NCI-H82 (cell line): ENCODE data around the gene NFKBIA.
"Not testable (repeated sequence)": the region's sequence is repeated elsewhere in the genome, so short reads cannot be mapped to it uniquely, and the experiment has no call there.

Experiments
- DNase-seq: peaks from one replicate; lab custom pipeline; 2025; lab: John Stamatoyannopoulos, UW

Gene NFKBIA

GRCh38 chr14:35390577-35391387 is 13.8 kb downstream of the NFKBIA start:
- DNase-seq = peak; percentile 79

GRCh38 chr14:35389315-35389667 is 15.3 kb downstream of the NFKBIA start:
- DNase-seq = no peak

GRCh38 chr14:35388656-35389314 is 15.8 kb downstream of the NFKBIA start:
- no peak for DNase-seq

- peak; percentile 33 for DNase-seq
Observed at GRCh38 chr14:35387713-35388579, 16.6 kb downstream of the NFKBIA start.

GRCh38 chr14:35387219-35387618 is 17.3 kb downstream of the NFKBIA start:
- peak; percentile 85 for DNase-seq

- peak; percentile 99 for DNase-seq
Observed at GRCh38 chr14:35386673-35387125, 17.9 kb downstream of the NFKBIA start.

GRCh38 chr14:35385042-35385839 is 19.3 kb downstream of the NFKBIA start:
- DNase-seq = peak; percentile 39

- DNase-seq = no peak
Observed at GRCh38 chr14:35384455-35385041, 20.0 kb downstream of the NFKBIA start.

GRCh38 chr14:35383569-35384454 is 20.7 kb downstream of the NFKBIA start:
- DNase-seq = no peak

DNA sequence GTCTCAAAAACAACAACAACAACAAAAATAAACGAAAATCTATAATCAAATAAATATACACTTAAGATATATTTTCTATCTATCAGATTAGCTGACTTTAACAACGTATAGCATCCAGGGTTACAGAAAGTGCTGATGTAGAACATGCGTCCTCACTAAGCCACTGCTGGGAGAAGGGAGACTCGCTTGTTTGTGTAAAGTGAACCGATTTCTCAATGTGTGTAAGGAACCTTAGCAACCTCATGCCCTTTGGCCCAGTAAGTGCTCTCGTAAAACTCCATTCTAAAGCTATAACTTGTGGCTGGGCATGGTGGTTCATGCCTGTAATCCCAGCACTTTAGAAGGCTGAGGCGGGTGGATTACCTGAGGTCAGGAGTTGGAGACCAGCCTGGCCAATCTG is 23.8 kb downstream of the NFKBIA start:
- no peak for DNase-seq

DNA sequence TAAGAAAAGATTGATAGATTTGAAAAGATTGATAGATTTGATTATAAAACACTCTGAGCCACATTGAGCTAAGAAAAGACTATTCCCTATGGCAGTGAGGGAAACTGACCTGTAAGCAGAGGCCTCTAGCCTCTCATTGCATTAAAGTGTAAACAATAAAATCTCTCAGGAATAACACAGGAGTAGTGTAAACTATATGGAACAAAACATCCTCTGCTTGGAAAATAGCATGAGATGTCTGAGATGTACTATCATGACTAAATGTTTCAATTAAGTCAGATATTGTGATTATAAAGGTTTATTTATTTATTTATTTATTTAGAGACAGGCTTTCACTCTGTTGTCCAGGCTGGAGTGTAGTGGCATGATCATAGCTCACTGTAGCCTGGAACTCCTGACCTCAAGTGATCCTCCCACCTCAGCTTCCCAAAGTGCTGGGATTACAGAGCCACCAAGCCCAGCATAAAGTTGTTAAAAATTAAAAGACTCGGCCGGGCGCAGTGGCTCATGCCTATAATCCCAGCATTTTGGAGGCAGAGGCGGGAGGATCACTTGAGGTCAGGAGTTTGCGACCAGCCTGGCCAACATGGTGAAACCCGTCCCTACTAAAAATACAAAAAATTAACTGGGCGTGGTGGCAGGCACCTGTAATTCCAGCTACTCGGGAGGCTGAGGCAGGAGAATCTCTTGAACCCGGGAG is 25.2 kb downstream of the NFKBIA start:
- DNase-seq = not testable (repeated sequence)

- no peak for DNase-seq
Observed at GRCh38 chr14:35378425-35379233, 25.9 kb downstream of the NFKBIA start.

- no peak for DNase-seq
Observed at GRCh38 chr14:35375558-35376025, 29.0 kb downstream of the NFKBIA start.

- DNase-seq = no peak
Observed at GRCh38 chr14:35374263-35374712, 30.3 kb downstream of the NFKBIA start.

DNA sequence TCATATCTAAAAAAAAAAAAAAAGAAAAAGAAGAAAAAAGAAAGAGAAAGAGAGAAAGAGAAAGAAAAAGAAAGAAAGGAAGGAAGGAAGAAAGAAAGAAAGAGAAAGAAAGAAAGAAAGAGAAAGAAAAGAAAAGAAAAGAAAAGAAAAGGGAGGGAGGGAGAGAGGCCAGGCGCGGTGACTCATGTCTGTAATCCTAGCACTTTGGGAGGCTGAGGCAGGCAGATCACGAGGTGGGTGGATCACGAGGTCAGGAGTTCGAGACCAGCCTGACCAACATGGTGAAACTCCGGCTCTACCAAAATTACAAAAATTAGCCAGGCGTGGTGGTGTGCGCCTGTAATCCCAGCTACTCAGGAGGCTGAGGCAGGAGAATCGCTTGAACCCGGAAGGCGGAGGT is 31.3 kb downstream of the NFKBIA start:
- not testable (repeated sequence) for DNase-seq

- no peak for DNase-seq
Observed at GRCh38 chr14:35370969-35371368, 33.6 kb downstream of the NFKBIA start.

GRCh38 chr14:35369701-35370191 is 34.8 kb downstream of the NFKBIA start:
- no peak for DNase-seq
